NCI-H774 (cell line): Measurements from ENCODE around the gene PARP9.
A peak's percentile ranks its signal among the peaks of the same experiment; 100 is the strongest.
"Not testable (repeated sequence)": the region's sequence is repeated elsewhere in the genome, so short reads cannot be mapped to it uniquely, and the experiment has no call there.

Experiments used
- DNase-seq: peaks from one replicate; lab custom pipeline; 2025; lab: John Stamatoyannopoulos, UW

PARP9 gene

GRCh38 chr3:122520861-122521260 lies 43.2 kb downstream of the PARP9 start:
- no peak for DNase-seq

- DNase-seq, result no peak
These were observed 44.4 kb downstream of the PARP9 start for GRCh38 chr3:122519693-122520092.

GRCh38 chr3:122516846-122517360 lies 47.2 kb downstream of the PARP9 start:
- no peak for DNase-seq

GRCh38 chr3:122515870-122516269 lies 48.2 kb downstream of the PARP9 start:
- DNase-seq, result no peak

GRCh38 chr3:122515020-122515468 lies 49.1 kb downstream of the PARP9 start:
- no peak for DNase-seq

GRCh38 chr3:122514123-122515019 lies 49.7 kb downstream of the PARP9 start, which contains the start of gene KPNA1:
Gene KPNA1 (minus strand): TSS chr3:122514939. CDS start chr3:122496565, 18,374 bp downstream.
- peak; percentile 73 for DNase-seq

GRCh38 chr3:122513386-122514122 lies 50.5 kb downstream of the PARP9 start:
- DNase-seq, result no peak

GRCh38 chr3:122512284-122512683 lies 51.8 kb downstream of the PARP9 start:
- no peak for DNase-seq

GRCh38 chr3:122510878-122511535 lies 53.1 kb downstream of the PARP9 start:
- DNase-seq, result no peak

GRCh38 chr3:122508944-122509343 lies 55.2 kb downstream of the PARP9 start:
- not testable (repeated sequence) for DNase-seq

- DNase-seq, result no peak
These were observed 55.8 kb downstream of the PARP9 start for GRCh38 chr3:122508135-122508914.

- DNase-seq, result no peak
These were observed 57.6 kb downstream of the PARP9 start for GRCh38 chr3:122506450-122506849.

- no peak for DNase-seq
These were observed 58.4 kb downstream of the PARP9 start for GRCh38 chr3:122505676-122506075.

GRCh38 chr3:122502941-122503340 lies 61.2 kb downstream of the PARP9 start:
- no peak for DNase-seq

- no peak for DNase-seq
These were observed 62.0 kb downstream of the PARP9 start for GRCh38 chr3:122502139-122502538.

GRCh38 chr3:122500964-122501363 lies 63.1 kb downstream of the PARP9 start:
- DNase-seq, result not testable (repeated sequence)

GRCh38 chr3:122498152-122498551 lies 65.9 kb downstream of the PARP9 start:
- no peak for DNase-seq

- DNase-seq, result no peak
These were observed 66.7 kb downstream of the PARP9 start for GRCh38 chr3:122497425-122497824.

GRCh38 chr3:122496508-122496907 lies 67.6 kb downstream of the PARP9 start:
- DNase-seq, result no peak

GRCh38 chr3:122493296-122493695 lies 70.8 kb downstream of the PARP9 start:
- no peak for DNase-seq

- DNase-seq, result no peak
These were observed 75.7 kb downstream of the PARP9 start for GRCh38 chr3:122488262-122488973.
